DLD1 (cell line): Measurements from ENCODE around the gene EML6.
"Not testable (repeated sequence)": the region's sequence is repeated elsewhere in the genome, so short reads cannot be mapped to it uniquely, and the experiment has no call there.

ENCODE experiments used
- in situ Hi-C: cut with HindIII; loops from 2 replicates; pipeline ENCODE4 v1.10.0; 2017; ENCODE audit warnings: low sequenced_read_pairs

EML6 gene

GRCh38 chr2:54981385-54981784 lies 257.9 kb downstream of the EML6 start:
- in situ Hi-C loops, result no loop called here

GRCh38 chr2:54983345-54984220 lies 260.1 kb downstream of the EML6 start:
- in situ Hi-C loops, result no loop called here

GRCh38 chr2:54984476-54984875 lies 261.0 kb downstream of the EML6 start:
- in situ Hi-C loops, result no loop called here

GRCh38 chr2:54986264-54986663 lies 262.8 kb downstream of the EML6 start:
- in situ Hi-C loops, result no loop called here

- in situ Hi-C loops, result no loop called here
Observed at GRCh38 chr2:54988612-54989011, 265.1 kb downstream of the EML6 start.

- in situ Hi-C loops, result not testable (repeated sequence)
Observed at GRCh38 chr2:54990694-54991093, 267.2 kb downstream of the EML6 start.

GRCh38 chr2:54995553-54995952 lies 272.1 kb downstream of the EML6 start:
- in situ Hi-C loops, result no loop called here

- in situ Hi-C loops, result no loop called here
Observed at GRCh38 chr2:54997826-54998225, 274.4 kb downstream of the EML6 start.

- in situ Hi-C loops, result no loop called here
Observed at GRCh38 chr2:54999182-54999581, 275.7 kb downstream of the EML6 start.

GRCh38 chr2:55000341-55000740 lies 276.9 kb downstream of the EML6 start:
- in situ Hi-C loops, result no loop called here

- in situ Hi-C loops, result no loop called here
Observed at GRCh38 chr2:55001716-55002115, 278.3 kb downstream of the EML6 start.

- in situ Hi-C loops, result no loop called here
Observed at GRCh38 chr2:55003706-55004639, 280.5 kb downstream of the EML6 start.

GRCh38 chr2:55006306-55006705 lies 282.8 kb downstream of the EML6 start:
- in situ Hi-C loops, result no loop called here

GRCh38 chr2:55009277-55010060 lies 286.0 kb downstream of the EML6 start:
- in situ Hi-C loops, result loop anchor here (10.0 kb wide), 1 partner anchor 165 kb away; no protein-coding TSS in a partner anchor

GRCh38 chr2:55010149-55010591 lies 286.7 kb downstream of the EML6 start:
- in situ Hi-C loops, result loop anchor here (10.0 kb wide), 1 partner anchor 165 kb away; no protein-coding TSS in a partner anchor

- in situ Hi-C loops, result loop anchor here (10.0 kb wide), 1 partner anchor 164 kb away; no protein-coding TSS in a partner anchor
Observed at GRCh38 chr2:55010915-55011314, 287.5 kb downstream of the EML6 start.

- in situ Hi-C loops, result loop anchor here (10.0 kb wide), 1 partner anchor 163 kb away; no protein-coding TSS in a partner anchor
Observed at GRCh38 chr2:55011831-55012671, 288.6 kb downstream of the EML6 start.

GRCh38 chr2:55012672-55013484 lies 289.4 kb downstream of the EML6 start:
- in situ Hi-C loops, result loop anchor here (10.0 kb wide), 1 partner anchor 162 kb away; no protein-coding TSS in a partner anchor

- in situ Hi-C loops, result loop anchor here (10.0 kb wide), 1 partner anchor 161 kb away; no protein-coding TSS in a partner anchor
Observed at GRCh38 chr2:55013936-55014335, 290.5 kb downstream of the EML6 start.
